AG08395 (cell line): ENCODE measurements around the gene AKR7A2.
A peak's percentile ranks its signal among the peaks of the same experiment; 100 is the strongest.

ENCODE experiments used
- DNase-seq: peaks from one replicate; pipeline ENCODE4 v3.0.0; 2012; ENCODE audit warnings: mixed read lengths, low spot score

Gene AKR7A2

DNA sequence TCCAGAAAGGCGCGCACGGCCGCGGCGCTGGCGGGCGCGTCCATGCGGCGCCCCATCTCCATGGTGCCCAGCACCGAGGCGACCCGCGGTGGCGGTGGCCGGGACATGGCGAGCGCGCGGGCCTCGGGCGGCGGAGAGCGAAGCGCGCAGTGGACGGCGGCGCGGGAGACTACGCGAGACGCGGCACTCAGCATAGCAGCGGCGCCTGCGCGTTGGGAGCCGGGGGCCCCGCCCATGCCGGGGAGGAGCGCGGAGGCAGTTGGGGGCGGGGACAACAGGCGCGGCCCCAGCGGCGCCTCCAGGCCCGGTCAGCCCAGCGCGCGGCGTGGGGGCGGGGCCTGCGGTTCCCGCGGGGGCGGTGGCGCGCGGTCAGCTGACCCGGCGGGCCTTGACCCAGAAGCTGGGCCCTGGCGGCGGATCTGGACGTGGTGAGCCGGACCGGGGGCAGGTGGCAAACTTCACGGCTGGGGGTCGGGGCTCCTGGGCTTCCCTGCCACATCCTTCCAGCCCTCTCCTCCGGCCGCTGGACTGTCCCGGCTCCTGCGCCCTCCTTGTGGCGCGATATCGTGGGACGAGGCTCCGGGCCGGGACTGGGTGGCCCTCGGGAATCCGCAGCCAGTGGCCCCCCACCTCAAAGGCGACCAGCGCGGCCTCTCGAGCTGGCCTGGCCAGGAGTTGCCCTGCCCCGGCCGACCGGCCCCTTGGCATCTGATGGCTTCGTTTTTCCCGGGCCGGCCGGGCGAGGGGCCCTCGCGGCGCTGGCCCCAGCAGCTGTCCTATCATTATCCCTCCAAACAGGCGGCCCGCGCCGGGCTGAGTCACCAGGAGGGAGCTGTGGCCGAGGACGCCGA lies at the start of gene AKR7A2, which contains the start of gene SLC66A1:
TSS of gene AKR7A2 (minus strand) at position 214 of the 851 bp plus-strand sequence. CDS start at position 194, 20 bp downstream.
TSS of gene SLC66A1 (plus strand) at position 396 of the 851 bp plus-strand sequence. CDS start 5,352 bp downstream, outside the sequence.
- peak; percentile 99 for DNase-seq

GRCh38 chr1:19360843-19361610 lies 49.1 kb upstream of the AKR7A2 start:
- DNase-seq: no peak

DNA sequence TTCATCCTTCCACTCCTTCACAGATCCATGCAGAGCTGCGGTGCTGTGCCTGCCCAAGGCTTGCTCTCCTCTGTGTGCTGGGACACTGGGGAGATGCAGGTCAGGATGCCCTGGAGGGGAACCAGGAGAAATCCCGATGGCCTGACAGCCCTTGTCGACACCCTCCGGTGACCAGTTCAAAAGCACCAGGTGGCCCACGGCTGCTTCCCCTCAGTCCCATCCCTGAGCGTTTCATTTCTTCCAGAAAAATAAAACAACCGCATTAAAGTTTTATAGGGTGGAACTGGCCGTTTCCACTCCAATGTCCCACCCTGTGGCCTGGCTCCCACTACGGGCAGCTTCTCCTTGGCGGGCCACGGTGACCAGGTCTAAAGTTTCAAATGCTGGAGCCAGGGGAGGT lies 48.5 kb upstream of the AKR7A2 start:
- no peak for DNase-seq

GRCh38 chr1:19360016-19360415 lies 48.1 kb upstream of the AKR7A2 start:
- DNase-seq: no peak

GRCh38 chr1:19359357-19359756 lies 47.4 kb upstream of the AKR7A2 start:
- no peak for DNase-seq

- no peak for DNase-seq
These were observed 46.8 kb upstream of the AKR7A2 start for GRCh38 chr1:19358710-19359109.

- DNase-seq: no peak
These were observed 45.5 kb upstream of the AKR7A2 start for GRCh38 chr1:19357299-19357986.

GRCh38 chr1:19356266-19356665 lies 44.3 kb upstream of the AKR7A2 start:
- DNase-seq: no peak

DNA sequence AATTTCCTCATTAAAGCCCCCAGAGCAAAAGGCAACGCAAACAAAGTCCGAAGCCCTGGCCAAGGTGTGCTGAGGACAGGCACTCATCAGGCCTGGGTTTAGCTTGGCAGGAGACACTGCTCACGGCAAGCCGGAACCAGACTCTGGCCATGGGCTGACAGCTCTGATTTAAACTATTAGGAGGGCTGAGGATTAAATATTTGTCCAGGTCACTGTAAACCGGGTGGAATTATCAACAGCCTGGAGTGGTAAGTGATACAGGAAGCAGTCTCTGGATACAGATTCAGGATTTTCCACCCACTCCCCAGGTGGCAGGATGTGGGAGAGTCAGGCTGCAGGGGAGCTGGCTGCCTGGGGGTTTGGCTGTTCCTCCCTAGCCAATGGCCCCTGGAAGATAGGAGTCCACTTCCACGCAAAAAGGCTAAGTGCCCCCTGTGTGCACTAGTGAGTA lies 42.6 kb upstream of the AKR7A2 start:
- no peak for DNase-seq

DNA sequence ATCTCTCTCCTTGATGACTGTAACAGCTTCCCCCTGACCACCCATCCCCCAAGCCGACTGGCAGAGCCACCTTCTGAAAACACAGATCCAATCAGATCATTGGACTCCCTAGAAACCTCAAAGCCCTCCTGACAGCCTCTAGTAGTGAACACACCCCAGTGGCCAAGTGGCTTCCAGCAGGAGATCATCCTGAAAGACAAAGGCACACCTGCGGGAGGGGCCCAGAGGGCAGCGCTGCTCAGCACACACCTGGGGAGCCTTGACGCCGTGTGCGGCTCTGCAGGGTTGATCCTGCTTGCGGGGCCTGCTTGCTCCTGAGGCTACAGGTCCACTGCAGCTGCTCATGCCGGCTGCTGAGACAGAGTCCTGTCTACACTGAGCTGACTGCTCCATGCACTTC lies 41.7 kb upstream of the AKR7A2 start:
- DNase-seq: no peak

DNA sequence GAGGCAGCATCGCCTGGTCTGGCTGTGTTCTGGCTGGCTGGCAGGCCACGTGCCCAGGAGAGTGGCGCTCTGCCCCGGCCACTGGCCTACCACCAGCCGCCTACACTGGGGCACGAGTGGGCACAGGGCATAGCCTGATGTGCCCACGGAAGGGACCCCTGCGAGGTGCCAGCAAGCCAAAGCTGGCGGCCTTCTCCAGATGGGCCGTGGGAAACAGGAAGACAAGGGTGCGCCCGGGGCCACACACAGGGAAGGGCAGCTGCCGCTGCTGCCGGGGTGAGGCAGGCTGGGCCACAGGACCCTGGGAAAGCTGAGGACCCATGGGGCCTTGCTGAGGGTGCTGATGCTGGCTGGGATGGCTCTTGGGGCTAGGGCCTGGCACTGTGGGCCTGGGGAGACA lies 40.9 kb upstream of the AKR7A2 start:
- no peak for DNase-seq

GRCh38 chr1:19351873-19352272 lies 39.9 kb upstream of the AKR7A2 start:
- DNase-seq: no peak

DNA sequence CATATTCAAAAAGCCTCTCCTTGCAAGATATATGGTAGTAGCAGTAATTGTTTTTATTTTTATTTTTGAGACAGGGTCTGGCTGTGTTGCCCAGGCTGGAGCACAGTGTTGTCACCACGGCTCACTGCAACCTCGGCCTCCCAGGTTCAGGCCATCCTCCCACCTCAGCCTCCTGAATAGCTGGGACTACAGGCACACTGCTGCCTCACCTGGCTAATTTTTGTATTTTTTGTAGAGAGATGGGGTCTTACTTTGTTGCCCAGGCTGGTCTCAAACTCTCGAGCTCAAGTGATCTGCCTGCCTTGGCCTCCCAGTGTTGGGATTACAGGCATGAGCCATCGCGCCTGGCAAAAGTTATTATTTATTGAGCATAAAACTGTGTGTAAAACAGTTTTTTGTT lies 38.6 kb upstream of the AKR7A2 start:
- DNase-seq: no peak

DNA sequence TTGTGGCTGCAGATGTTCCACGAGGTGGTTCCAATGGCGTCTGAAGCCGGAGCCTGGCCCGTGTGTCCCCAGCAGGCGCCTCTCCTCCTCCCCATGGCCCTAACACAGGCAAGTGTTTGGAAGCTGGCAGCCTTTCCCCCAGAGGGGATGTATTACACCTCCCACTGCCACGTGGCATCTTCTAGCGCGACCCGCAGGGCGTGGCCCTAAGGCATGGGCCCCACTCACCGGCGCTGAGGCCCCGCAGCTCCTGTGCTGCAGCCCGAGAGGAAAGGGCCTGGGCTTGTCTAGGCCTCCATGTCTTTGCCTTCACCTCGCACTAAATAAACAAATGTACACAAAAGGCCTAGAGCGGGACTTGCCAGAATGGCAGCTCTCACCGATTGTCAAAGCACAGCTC lies 38.1 kb upstream of the AKR7A2 start:
- no peak for DNase-seq

DNA sequence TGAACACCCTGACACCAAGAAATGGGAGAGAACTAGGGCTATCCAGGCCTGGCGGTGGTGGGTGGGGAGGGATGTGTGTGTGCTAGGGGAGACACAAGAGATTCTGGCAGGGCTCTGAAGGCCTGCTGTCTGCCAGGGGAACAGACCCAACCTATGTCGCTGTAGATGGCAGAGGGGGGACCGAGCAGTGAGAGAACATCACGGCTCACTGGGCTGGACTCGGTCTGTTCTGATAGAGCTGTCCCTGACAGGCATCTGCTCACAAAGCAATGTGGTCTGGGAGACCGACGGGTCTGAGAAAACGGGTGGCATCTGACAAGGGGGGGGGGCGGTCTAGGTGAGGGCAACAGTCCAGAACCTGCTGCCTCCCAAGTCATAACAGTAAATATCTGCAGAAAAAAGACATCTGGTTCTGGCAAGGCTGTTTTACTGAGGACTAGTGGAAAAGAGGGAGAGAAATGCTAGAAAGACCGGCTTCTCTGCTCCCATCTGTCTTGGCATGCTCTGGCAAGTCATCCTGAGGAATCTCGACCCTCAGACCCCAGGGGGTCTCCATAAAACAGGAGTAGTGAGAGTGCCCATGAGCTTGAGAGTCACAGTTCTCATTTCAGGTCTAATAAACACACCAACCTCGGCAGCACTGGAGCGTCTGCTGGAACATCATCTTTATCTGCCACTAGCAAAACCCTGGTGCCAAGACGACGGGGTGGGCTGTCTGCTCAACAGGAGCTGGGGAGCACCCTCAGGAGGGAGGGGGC lies 36.7 kb upstream of the AKR7A2 start:
- DNase-seq: no peak

DNA sequence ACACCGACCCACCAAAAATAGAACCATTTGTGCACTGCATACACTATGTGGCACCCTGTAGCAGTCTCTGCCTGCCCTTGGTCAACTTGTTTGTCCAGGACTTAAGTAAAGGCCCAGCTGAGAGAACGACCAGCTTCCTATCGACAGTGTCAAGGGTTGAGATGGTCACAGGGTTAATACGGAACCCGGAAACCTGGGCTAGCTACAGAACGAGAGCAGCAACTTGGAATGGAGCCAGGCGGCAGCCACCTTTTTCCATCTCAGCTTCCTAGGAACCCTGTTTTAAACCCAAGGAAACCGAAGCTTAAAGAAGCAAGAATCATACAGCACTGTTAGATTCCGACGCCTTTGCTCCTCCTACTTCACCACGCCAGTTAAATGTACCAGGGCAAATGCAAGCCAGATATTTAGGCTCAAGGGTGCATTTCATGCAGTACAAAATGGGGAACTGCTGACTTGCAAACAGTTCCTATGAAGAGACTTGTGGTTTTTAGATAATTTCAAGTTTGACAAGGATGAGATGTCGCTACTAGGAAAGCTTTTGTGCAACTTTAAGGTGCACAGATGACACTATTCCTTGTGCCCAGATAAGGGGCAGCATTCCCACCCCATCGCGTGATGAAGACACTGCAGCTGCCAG lies 35.7 kb upstream of the AKR7A2 start:
- DNase-seq: no peak

DNA sequence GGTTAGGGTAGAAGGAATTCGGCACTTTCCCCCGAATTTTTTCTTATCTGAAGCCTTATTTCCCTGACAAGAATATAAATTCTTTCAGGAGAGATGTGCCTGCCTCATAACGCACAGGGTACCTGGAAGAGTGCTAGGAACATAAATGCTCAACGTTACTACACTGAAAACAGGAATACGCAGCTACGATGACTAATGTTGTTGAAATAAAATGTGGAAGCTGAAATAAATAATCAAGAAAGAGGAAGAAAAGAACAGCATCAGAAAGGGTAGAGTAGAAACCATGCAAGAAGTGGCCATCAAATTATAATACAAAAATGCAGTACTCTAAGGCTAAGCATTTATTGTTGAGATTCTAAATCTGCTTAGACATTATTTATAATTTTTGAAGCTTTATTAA lies 34.1 kb upstream of the AKR7A2 start:
- no peak for DNase-seq

GRCh38 chr1:19345391-19345790 lies 33.4 kb upstream of the AKR7A2 start:
- no peak for DNase-seq

- no peak for DNase-seq
These were observed 32.9 kb upstream of the AKR7A2 start for GRCh38 chr1:19344831-19345230.

DNA sequence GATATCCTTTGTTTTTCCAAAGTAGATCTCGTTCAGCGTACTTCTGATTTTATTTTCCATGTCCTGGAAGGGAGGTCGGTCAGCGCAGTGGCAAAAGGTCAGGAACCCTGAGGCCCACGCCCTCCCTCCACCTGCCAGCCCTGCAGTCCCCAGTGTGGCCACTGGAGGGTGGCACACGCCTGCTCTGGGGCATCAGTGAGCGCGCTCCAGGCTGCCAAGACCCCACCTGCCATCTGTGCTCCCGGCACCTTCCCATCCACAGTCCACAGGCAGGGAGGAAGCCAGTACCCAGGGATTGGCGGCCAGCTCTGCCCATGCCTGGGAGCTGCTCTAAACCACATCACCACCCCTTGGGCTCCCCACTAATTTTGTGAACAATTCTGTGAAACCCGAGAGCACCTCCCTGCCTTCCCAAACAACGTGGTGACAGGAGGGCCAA lies 32.4 kb upstream of the AKR7A2 start:
- DNase-seq: peak; percentile 67
